Liver (tissue), 9 donors: ENCODE results near the gene NEU4. TPM values are rescaled to one million over a fixed set of nuclear protein-coding genes. Genes with fewer than 3 reads are reported as not detected.

Source experiments
- DNase-seq: peaks from one replicate; pipeline ENCODE4 v3.0.0-alpha.2; 2017; ENCODE audit warnings: low spot score
- H3K27ac ChIP-seq, 2 donors: one replicate each; pipeline ENCODE4 v1.7.0; 2013; ENCODE audit warnings: inconsistent platforms in 2 of 2, low read length in 2 of 2, control low read depth in 1 of 2, low read depth in 1 of 2, mild to moderate bottlenecking in 1 of 2
- H3K27me3 ChIP-seq, 4 donors: one replicate each; pipeline versions ENCODE4 v1.6.1 to v1.7.0; 2013; ENCODE audit warnings: low read length in 3 of 4, inconsistent platforms in 1 of 4, mild to moderate bottlenecking in 1 of 4, moderate library complexity in 1 of 4; ENCODE audit not compliant: control insufficient read depth in 4 of 4, insufficient read depth in 4 of 4
- H3K36me3 ChIP-seq, 4 donors: one replicate each; pipeline versions ENCODE4 v1.6.1 to v1.7.0; 2013; ENCODE audit warnings: low read length in 3 of 4, mild to moderate bottlenecking in 3 of 4, low read depth in 1 of 4, moderate library complexity in 1 of 4; ENCODE audit not compliant: control insufficient read depth in 4 of 4, insufficient read depth in 3 of 4
- H3K4me1 ChIP-seq, 4 donors: one replicate each; pipeline versions ENCODE4 v1.6.1 to v1.7.0; 2013; ENCODE audit warnings: low read length in 3 of 4, mild to moderate bottlenecking in 3 of 4, moderate library complexity in 1 of 4; ENCODE audit not compliant: control insufficient read depth in 4 of 4, insufficient read depth in 4 of 4
- H3K4me3 ChIP-seq, 3 donors: one replicate each; pipeline versions ENCODE4 v1.6.1 to v1.7.0; 2013; ENCODE audit warnings: low read length in 3 of 3, control low read depth in 1 of 3, low read depth in 1 of 3, mild to moderate bottlenecking in 1 of 3
- H3K9ac ChIP-seq, 2 donors: one replicate each; pipeline ENCODE4 v1.7.0; 2013; ENCODE audit warnings: low read length in 2 of 2, mild to moderate bottlenecking in 2 of 2, moderate library complexity in 2 of 2, control low read depth in 1 of 2, low read depth in 1 of 2
- H3K9me3 ChIP-seq, 4 donors: one replicate each; pipeline versions ENCODE4 v1.6.1 to v1.7.0; 2013; ENCODE audit warnings: low read length in 3 of 4; ENCODE audit not compliant: control insufficient read depth in 4 of 4
- EGR1 ChIP-seq, 2 donors: IDR thresholded peaks; 2 replicates each; pipeline ENCODE4 v1.6.1; 2016 to 2018; ENCODE audit warnings: antibody characterized with exemption in 2 of 2, low read depth in 2 of 2
- FOXA1 ChIP-seq: IDR thresholded peaks from 2 replicates; pipeline ENCODE4 v1.6.1; 2016; ENCODE audit warnings: antibody characterized with exemption
- FOXA2 ChIP-seq: IDR thresholded peaks from 2 replicates; pipeline ENCODE4 v1.6.1; 2016; ENCODE audit warnings: antibody characterized with exemption
- HNF4A ChIP-seq, 2 donors: conservative IDR thresholded peaks; 2 replicates each; pipeline ENCODE4 v1.6.1; 2016; ENCODE audit warnings: antibody characterized with exemption in 2 of 2, mild to moderate bottlenecking in 2 of 2
- HNF4G ChIP-seq: IDR thresholded peaks from 2 replicates; pipeline ENCODE4 v1.6.1; 2016; ENCODE audit warnings: antibody characterized with exemption
- JUND ChIP-seq, 2 donors: IDR thresholded peaks; 2 replicates each; pipeline ENCODE4 v1.6.1; 2016; ENCODE audit warnings: antibody characterized with exemption in 2 of 2
- NR2F2 ChIP-seq: IDR thresholded peaks from 2 replicates; pipeline ENCODE4 v1.6.1; 2016; ENCODE audit warnings: antibody characterized with exemption
- RAD21 ChIP-seq, 2 donors: IDR thresholded peaks; 2 replicates each; pipeline ENCODE4 v1.6.1; 2016; ENCODE audit warnings: antibody characterized with exemption in 2 of 2, mild to moderate bottlenecking in 2 of 2
- RXRA ChIP-seq, 2 donors: IDR thresholded peaks; 2 replicates each; pipeline ENCODE4 v1.6.1; 2017 to 2018; ENCODE audit warnings: antibody characterized with exemption in 2 of 2, mild to moderate bottlenecking in 1 of 2
- SP1 ChIP-seq: IDR thresholded peaks from 2 replicates; pipeline ENCODE4 v1.6.1; 2018; ENCODE audit warnings: antibody characterized with exemption, mild to moderate bottlenecking
- TAF1 ChIP-seq: conservative IDR thresholded peaks from 2 replicates; pipeline ENCODE4 v1.6.1; 2016; ENCODE audit warnings: antibody characterized with exemption, mild to moderate bottlenecking
- YY1 ChIP-seq: IDR thresholded peaks from 2 replicates; pipeline ENCODE4 v1.6.1; 2016; ENCODE audit warnings: antibody characterized with exemption, mild to moderate bottlenecking
- WGBS: extraction: QIAGEN DNeasy Blood & Tissue Kit; methylation state at CpG from one replicate; pipeline ENCODE4 v1.1.7; 2013; 5-methylcytosine and 5-hydroxymethylcytosine counted together
- polyA plus RNA-seq, 2 donors: library from polyadenylated mRNA; stranded (reverse) in 1 of 2; unstranded in 1 of 2; fragments of 200-250 nt in 1 of 2; fragments of >200 nt in 1 of 2; fragmentation: Nextera tagmentation in 1 of 2; extraction: Ambion mirVana in 1 of 2; gene quantifications; one replicate each; pipeline versions ENCODE4 v1.2.1 to v1.2.3, GENCODE V29; 2013 to 2015
- total RNA-seq, 2 donors: library from RNA; depleted of rRNA; stranded (reverse); fragments of >200 nt; gene quantifications; one replicate each; pipeline ENCODE4 v1.2.3, GENCODE V29; 2014
- TF ChIP-seq, protein P1 (sequence below): fragments of 150-350 bp; IDR thresholded peaks from 2 replicates; pipeline ENCODE4 v1.5.1; 2017; ENCODE audit warnings: improper control_type of control experiment, low read depth, low read length; ENCODE audit not compliant: missing input control
- TF ChIP-seq, protein P2 (sequence below): IDR thresholded peaks from 2 replicates; pipeline ENCODE4 v1.6.1; 2016; ENCODE audit warnings: antibody characterized with exemption
- TF ChIP-seq, protein P3 (sequence below): IDR thresholded peaks from 2 replicates; pipeline ENCODE4 v1.6.1; 2016; ENCODE audit warnings: antibody characterized with exemption
- donor health status: healthy.
- donor health status: healthy.
- donor health status: healthy.
- donor health status: healthy.
- donor health status: healthy.

The NEU4 gene
- total and polyA plus RNA-seq, 4 donors: 5.4 to 58.4 (median 35.1) TPM

DNA sequence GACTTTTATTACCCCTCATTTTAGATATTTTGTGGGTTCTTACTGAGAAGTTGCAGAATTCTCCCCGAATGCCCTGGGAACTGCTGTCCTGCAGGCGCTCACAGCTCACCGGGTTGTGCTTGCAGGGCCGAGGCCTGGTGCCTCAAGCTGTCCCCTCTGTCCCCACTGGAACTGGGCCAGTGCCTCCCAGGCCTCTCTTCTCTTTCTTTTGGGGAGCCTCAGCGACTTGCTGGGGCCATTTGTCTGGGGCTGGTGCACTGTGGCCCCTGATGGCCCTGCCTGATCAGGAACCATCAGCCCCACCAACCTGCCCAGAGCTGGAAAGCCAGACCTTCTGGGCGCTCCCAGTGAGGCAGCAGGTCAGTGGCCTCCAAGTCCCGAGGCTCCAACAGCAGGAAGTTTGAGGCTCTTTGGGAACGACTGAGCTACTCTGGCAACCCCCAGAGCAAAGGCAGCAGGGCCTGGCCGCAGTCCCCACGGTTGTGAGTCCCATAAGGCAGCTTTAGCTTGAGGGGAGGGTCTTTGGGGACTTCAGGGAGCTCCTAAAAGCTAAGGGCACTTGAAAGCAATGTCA is 14.7 kb upstream of the NEU4 start:
- H3K27ac ChIP-seq: no peak overlapping the region
- H3K4me3 ChIP-seq: no peak overlapping the region
- no peaks in the 10 kb centered on the region for H3K27me3 ChIP-seq
- no peaks in the 10 kb centered on the region for H3K4me1 ChIP-seq
- H3K9ac ChIP-seq: no peak overlapping the region
- no peaks in the 10 kb centered on the region for H3K9me3 ChIP-seq
- no peak for DNase-seq
- no peak for TF ChIP-seq HNF4A (conservative IDR thresholded peaks at IDR 0.05)
- TF ChIP-seq EGR1 (IDR thresholded peaks at IDR 0.05; ENCODE audit: low read depth in 2 of 2): no peak
- TF ChIP-seq, protein P1, sequence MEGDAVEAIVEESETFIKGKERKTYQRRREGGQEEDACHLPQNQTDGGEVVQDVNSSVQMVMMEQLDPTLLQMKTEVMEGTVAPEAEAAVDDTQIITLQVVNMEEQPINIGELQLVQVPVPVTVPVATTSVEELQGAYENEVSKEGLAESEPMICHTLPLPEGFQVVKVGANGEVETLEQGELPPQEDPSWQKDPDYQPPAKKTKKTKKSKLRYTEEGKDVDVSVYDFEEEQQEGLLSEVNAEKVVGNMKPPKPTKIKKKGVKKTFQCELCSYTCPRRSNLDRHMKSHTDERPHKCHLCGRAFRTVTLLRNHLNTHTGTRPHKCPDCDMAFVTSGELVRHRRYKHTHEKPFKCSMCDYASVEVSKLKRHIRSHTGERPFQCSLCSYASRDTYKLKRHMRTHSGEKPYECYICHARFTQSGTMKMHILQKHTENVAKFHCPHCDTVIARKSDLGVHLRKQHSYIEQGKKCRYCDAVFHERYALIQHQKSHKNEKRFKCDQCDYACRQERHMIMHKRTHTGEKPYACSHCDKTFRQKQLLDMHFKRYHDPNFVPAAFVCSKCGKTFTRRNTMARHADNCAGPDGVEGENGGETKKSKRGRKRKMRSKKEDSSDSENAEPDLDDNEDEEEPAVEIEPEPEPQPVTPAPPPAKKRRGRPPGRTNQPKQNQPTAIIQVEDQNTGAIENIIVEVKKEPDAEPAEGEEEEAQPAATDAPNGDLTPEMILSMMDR: no peak
- TF ChIP-seq, protein P2, sequence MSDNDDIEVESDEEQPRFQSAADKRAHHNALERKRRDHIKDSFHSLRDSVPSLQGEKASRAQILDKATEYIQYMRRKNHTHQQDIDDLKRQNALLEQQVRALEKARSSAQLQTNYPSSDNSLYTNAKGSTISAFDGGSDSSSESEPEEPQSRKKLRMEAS: no peak
- no peak for TF ChIP-seq TAF1
- no peak for TF ChIP-seq RAD21 (IDR thresholded peaks at IDR 0.05)
- TF ChIP-seq JUND (IDR thresholded peaks at IDR 0.05): no peak
- no peak for TF ChIP-seq NR2F2
- no peak for TF ChIP-seq FOXA2
- TF ChIP-seq, protein P3, sequence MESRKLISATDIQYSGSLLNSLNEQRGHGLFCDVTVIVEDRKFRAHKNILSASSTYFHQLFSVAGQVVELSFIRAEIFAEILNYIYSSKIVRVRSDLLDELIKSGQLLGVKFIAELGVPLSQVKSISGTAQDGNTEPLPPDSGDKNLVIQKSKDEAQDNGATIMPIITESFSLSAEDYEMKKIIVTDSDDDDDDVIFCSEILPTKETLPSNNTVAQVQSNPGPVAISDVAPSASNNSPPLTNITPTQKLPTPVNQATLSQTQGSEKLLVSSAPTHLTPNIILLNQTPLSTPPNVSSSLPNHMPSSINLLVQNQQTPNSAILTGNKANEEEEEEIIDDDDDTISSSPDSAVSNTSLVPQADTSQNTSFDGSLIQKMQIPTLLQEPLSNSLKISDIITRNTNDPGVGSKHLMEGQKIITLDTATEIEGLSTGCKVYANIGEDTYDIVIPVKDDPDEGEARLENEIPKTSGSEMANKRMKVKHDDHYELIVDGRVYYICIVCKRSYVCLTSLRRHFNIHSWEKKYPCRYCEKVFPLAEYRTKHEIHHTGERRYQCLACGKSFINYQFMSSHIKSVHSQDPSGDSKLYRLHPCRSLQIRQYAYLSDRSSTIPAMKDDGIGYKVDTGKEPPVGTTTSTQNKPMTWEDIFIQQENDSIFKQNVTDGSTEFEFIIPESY: no peak
- no peak for TF ChIP-seq HNF4G
- TF ChIP-seq SP1: no peak
- TF ChIP-seq YY1: no peak
- TF ChIP-seq FOXA1: no peak
- no peak for TF ChIP-seq RXRA (IDR thresholded peaks at IDR 0.05)
- no peaks in the 10 kb centered on the region for H3K36me3 ChIP-seq
- 82% methylated on average over 10 of the region's 10 CpGs for WGBS

DNA sequence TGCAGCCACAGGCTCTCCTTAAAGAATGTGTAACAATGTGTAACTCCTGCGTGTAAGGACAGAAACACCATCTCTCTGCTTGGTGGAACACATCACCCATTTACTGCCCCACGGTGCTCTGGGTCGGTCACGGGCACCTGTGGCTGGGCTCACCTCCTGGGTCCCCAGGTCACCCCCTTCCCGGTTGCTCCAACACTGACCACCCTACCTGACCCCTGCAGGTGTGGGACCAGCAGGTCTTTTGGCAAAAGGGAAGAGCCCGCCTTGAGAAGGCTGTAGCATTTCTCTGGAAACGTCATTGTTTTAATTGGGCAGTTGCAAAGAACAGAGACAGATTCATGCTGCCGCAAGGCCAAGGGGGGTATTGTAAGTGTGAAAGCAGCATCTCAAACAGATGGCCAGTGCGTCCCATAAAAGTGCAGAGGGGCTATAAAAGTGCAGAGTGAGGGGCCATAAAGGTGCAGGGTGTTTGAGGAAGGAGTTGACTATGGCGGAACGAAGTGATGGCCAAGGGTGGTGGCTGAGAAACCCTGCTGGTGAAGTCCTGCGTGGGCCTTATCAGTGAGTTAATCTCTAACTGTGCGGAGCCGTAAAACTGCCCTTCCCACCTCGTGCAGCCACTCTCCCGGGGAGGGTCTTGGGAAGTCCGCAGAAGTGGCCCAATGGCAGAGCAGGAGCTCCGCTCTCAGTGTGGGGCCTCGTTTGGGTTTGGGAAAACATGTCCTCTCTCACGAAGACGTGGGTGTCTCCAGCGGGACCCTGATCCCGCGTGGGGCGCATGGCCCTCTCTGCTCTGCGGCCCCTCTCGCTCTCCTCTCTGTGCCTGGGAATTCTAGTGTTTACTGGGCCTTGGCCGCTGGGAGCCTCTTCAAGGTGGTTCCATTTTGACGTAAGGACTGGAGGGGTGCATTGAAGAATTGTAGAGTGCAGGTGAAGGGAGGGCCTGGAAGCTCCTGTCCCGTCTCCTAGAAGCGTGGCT is 13.7 kb upstream of the NEU4 start:
- Histone ChIP-seq H3K4me1 (no peaks in the 10 kb centered on the region), H3K9ac (no peak overlapping the region), H3K9me3 (no peaks in the 10 kb centered on the region), H3K4me3 (no peak overlapping the region), H3K36me3 (no peaks in the 10 kb centered on the region), H3K27ac (no peak overlapping the region), H3K27me3 (no peaks in the 10 kb centered on the region)
- DNase-seq: no peak
- 83% methylated on average over 31 of the region's 31 CpGs for WGBS
- no peak for TF ChIP-seq RAD21 (IDR thresholded peaks at IDR 0.05)
